Vagina (tissue), 2 donors: ENCODE data around the gene CDH4. TPM values are rescaled to one million over a fixed set of nuclear protein-coding genes. Genes with fewer than 3 reads are reported as not detected.

Experiments used
- DNase-seq, 2 donors: peaks; one replicate each; pipeline ENCODE4 v3.0.0-alpha.2; 2017; ENCODE audit errors: extremely low spot score in 2 of 2
- H3K27ac ChIP-seq: fragments of 200-600 bp; sonication (generic); one replicate; pipeline ENCODE4 v1.5.1; 2019
- H3K27me3 ChIP-seq: fragments of 200-600 bp; sonication (generic); one replicate; pipeline ENCODE4 v1.5.1; 2019
- H3K36me3 ChIP-seq, 2 donors: fragments of 200-600 bp; sonication (generic); one replicate each; pipeline ENCODE4 v1.5.1; 2017 to 2019
- H3K4me1 ChIP-seq: fragments of 200-600 bp; sonication (generic); one replicate; pipeline ENCODE4 v1.5.1; 2019
- H3K4me3 ChIP-seq, 2 donors: fragments of 200-600 bp; sonication (generic); 1 replicate in 1 of 2; 2 replicates in 1 of 2; pipeline ENCODE4 v1.5.1; 2016 to 2019
- H3K9me3 ChIP-seq: fragments of 200-600 bp; sonication (generic); one replicate; pipeline ENCODE4 v1.5.1; 2019
- POLR2A ChIP-seq, 2 donors: fragments of 450-650 bp; IDR thresholded peaks; one replicate each; pipeline ENCODE4 v1.6.1; 2017; ENCODE audit warnings: antibody characterized with exemption in 2 of 2, mild to moderate bottlenecking in 2 of 2, moderate library complexity in 2 of 2
- POLR2AphosphoS5 ChIP-seq, 2 donors: sonication (generic); formaldehyde crosslinking; IDR thresholded peaks; one replicate each; pipeline ENCODE4 v1.9.0; 2017; ENCODE audit warnings: antibody characterized with exemption in 2 of 2, mild to moderate bottlenecking in 2 of 2, low read depth in 1 of 2; ENCODE audit not compliant: insufficient read depth in 1 of 2
- intact Hi-C: fragments of 100-400 bp; cut with DNase I; formaldehyde crosslinking; loops from one replicate; pipeline ENCODE4 v1.15.1; 2023
- total RNA-seq: library from RNA; depleted of rRNA; stranded (reverse); fragments of >200 nt; gene quantifications from one replicate; pipeline ENCODE4 v1.2.3, GENCODE V29; 2016
- TF ChIP-seq, protein P1 (sequence below), 3 experiments: fragments of 450-650 bp in 2 of 3; fragments of 200-600 bp in 1 of 3; sonication (generic) in 1 of 3; IDR thresholded peaks; one replicate each; pipeline ENCODE4 v1.5.1; 2017 to 2019; ENCODE audit warnings: antibody characterized with exemption in 3 of 3, mild to moderate bottlenecking in 2 of 3, moderate library complexity in 2 of 3

The CDH4 gene
- total RNA-seq, 1 donor from 2014 or later = 0.25 TPM

DNA sequence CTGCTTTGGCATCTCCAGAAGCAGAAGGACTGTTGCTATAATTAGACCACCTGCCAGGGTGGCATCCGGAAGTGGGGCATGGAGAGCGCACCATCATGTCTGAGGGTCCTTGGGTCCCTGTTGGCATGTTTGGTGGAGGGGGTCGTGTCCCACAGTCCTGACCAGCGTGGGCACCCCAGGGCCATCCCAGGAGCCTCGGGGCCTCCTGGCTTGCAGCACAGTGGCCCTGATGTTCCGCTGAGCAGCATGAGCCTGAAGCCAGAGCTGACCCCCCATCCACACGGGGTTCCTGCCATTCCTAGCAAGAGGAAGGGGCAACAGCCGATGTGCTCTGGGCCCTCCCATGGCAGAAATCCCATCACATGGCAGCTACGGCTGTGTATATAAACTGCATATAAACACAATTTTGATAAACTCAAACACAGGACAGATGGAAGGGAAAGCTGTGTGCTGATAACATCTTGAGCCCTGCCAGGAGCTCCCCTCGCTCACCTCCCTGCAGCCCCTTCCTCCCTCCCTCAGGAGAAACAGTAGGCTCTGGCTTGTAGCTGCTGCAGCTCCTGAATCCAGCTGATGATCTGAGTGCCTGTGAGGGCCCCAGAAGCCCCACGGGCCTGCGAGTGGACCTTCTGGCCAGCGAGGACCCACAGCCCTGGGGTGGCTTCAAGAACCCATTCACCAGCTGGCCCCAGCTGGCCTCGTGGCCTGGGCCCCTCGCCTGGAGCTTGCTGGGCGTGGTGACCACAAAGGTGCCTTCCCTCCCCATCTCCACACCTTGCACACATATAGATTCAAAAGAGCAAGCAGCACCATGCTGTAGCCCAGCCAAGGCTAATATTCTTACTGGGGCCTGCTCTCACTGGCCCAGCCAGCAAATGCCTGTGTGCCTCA lies 321.6 kb downstream of the CDH4 start:
- intact Hi-C loops = no loop called here
- H3K27me3 ChIP-seq = no peaks in the 10 kb centered on the region

DNA sequence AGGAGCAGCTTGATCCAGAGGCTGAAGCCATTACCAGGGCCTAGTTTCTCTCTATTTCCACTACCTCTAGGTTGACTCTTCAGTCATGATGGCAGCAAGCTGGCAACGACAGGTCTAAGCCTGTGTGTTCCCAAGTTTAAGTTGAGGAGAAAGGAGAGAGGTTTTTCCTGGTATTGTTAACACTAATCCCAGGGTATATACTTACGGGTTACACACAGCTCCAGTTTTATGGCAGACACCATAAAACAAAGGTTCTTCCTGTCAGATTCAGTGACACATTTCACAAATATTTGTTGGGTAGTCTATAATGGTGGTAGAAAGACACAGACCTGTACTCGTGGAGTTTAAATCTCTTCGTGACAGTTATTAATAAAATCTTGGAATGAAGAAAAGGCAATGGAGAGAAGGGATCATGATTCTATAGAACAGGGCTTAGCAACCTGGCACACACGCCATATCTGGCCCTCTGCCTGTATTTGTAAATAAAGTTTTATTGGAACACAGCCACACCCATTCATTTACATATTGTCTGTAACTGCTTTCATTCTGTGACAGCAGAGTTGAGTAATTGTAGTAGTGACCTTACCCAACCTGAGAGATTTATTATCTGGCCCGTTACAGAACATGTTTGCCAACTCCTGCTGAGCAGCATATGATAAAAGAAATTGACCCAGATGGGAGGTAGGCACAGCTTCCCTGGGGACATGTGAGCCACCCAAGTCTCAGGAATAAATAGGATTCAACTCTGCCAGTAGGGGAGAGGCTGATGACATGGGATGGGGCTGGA lies 323.3 kb downstream of the CDH4 start:
- H3K27me3 ChIP-seq = no peaks in the 10 kb centered on the region
- intact Hi-C loops = no loop called here
- no peak overlapping the region for H3K4me3 ChIP-seq
- no peaks in the 10 kb centered on the region for H3K4me1 ChIP-seq
- no peak overlapping the region for H3K27ac ChIP-seq
- TF ChIP-seq POLR2AphosphoS5 (IDR thresholded peaks at IDR 0.05; ENCODE audit: insufficient read depth in 1 of 2, low read depth in 1 of 2) (no peak), POLR2A (IDR thresholded peaks at IDR 0.05) (no peak)
- TF ChIP-seq, protein P1, sequence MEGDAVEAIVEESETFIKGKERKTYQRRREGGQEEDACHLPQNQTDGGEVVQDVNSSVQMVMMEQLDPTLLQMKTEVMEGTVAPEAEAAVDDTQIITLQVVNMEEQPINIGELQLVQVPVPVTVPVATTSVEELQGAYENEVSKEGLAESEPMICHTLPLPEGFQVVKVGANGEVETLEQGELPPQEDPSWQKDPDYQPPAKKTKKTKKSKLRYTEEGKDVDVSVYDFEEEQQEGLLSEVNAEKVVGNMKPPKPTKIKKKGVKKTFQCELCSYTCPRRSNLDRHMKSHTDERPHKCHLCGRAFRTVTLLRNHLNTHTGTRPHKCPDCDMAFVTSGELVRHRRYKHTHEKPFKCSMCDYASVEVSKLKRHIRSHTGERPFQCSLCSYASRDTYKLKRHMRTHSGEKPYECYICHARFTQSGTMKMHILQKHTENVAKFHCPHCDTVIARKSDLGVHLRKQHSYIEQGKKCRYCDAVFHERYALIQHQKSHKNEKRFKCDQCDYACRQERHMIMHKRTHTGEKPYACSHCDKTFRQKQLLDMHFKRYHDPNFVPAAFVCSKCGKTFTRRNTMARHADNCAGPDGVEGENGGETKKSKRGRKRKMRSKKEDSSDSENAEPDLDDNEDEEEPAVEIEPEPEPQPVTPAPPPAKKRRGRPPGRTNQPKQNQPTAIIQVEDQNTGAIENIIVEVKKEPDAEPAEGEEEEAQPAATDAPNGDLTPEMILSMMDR (IDR thresholded peaks at IDR 0.05) = no peak
- no peaks in the 10 kb centered on the region for H3K9me3 ChIP-seq
- no peaks in the 10 kb centered on the region for H3K36me3 ChIP-seq
- DNase-seq = no peak

More for the DNA sequence above, 321.6 kb downstream of the CDH4 start:
- H3K27ac ChIP-seq = no peak overlapping the region
- H3K4me1 ChIP-seq = no peaks in the 10 kb centered on the region
- no peaks in the 10 kb centered on the region for H3K9me3 ChIP-seq
- DNase-seq = no peak
- no peak overlapping the region for H3K4me3 ChIP-seq
- TF ChIP-seq POLR2AphosphoS5 (IDR thresholded peaks at IDR 0.05; ENCODE audit: insufficient read depth in 1 of 2, low read depth in 1 of 2) (no peak), POLR2A (IDR thresholded peaks at IDR 0.05) (no peak)
- TF ChIP-seq, protein P1 (IDR thresholded peaks at IDR 0.05) = no peak
- H3K36me3 ChIP-seq = no peaks in the 10 kb centered on the region

DNA sequence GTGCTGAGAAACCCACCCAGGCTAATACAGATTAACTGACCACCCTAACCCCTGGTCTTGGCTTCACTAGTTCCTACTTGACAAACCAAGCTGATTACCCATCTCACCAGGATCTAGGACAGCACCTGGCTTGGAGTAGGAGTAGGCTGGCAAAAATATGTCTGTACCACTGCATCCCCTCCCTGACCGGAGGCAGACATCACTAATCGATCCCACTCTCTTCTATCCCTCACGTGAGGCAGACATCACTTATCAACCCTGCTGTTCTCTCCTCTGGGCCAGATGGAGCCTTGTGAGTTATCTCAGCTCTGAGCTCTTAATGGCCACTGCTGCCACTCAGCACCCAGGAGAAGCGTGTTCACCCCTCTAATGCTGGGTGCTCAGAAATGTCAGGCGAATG lies 324.3 kb downstream of the CDH4 start:
- intact Hi-C loops = no loop called here
- Histone ChIP-seq H3K4me1 (no peaks in the 10 kb centered on the region), H3K27ac (no peak overlapping the region), H3K4me3 (no peak overlapping the region), H3K9me3 (no peaks in the 10 kb centered on the region), H3K36me3 (no peaks in the 10 kb centered on the region), H3K27me3 (no peaks in the 10 kb centered on the region)
- TF ChIP-seq, protein P1 (IDR thresholded peaks at IDR 0.05) = no peak
- TF ChIP-seq POLR2AphosphoS5 (IDR thresholded peaks at IDR 0.05; ENCODE audit: insufficient read depth in 1 of 2, low read depth in 1 of 2) (no peak), POLR2A (IDR thresholded peaks at IDR 0.05) (no peak)
- DNase-seq = no peak

DNA sequence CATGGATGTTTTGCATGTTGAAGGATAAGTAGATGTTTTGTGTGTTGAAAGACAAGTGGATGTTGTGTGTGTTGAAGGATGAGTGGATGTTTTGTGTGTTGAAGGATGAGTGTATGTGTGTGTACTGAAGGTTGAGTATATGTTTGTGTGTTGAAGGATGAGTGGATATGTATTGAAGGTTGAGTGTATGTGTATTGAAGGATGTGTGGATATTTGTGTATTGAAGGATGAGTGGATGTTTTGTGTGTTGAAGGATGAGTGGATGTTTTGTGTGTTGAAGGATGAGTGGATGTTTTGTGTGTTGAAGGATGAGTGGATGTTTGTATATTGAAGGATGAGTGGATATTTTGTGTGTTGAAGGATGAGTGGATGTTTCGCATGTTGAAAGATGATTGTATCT lies 325.0 kb downstream of the CDH4 start:
- no peaks in the 10 kb centered on the region for H3K27me3 ChIP-seq
- H3K9me3 ChIP-seq = no peaks in the 10 kb centered on the region
- TF ChIP-seq, protein P1 (IDR thresholded peaks at IDR 0.05) = no peak
- TF ChIP-seq POLR2A (IDR thresholded peaks at IDR 0.05) = no peak
- TF ChIP-seq POLR2AphosphoS5 (IDR thresholded peaks at IDR 0.05; ENCODE audit: insufficient read depth in 1 of 2, low read depth in 1 of 2) = no peak
- H3K4me1 ChIP-seq = no peaks in the 10 kb centered on the region
- H3K36me3 ChIP-seq = no peaks in the 10 kb centered on the region
- intact Hi-C loops = no loop called here
- H3K27ac ChIP-seq = no peak overlapping the region
- no peak for DNase-seq
- no peak overlapping the region for H3K4me3 ChIP-seq
